Measurements from ENCODE around the gene DAPK3.

DAPK3 gene

GRCh38 chr19:3995607-3996006 lies 24.7 kb upstream of the DAPK3 start:
- TF ChIP-seq CTCF (IDR thresholded peaks at IDR 0.05; ENCODE audit: low read depth, low read length): no peak
- DNase-seq (ENCODE audit: low read depth in 2 of 2): no peak
- no peak overlapping the region for H3K4me3 ChIP-seq (replicated peaks in 1 of 2; ENCODE audit: low read depth in 2 of 2, low read length in 2 of 2)

- TF ChIP-seq CTCF (IDR thresholded peaks at IDR 0.05; ENCODE audit: low read depth, low read length): no peak
- H3K4me3 ChIP-seq (replicated peaks in 1 of 2; ENCODE audit: low read depth in 2 of 2, low read length in 2 of 2): no peak overlapping the region
- no peak for DNase-seq (ENCODE audit: low read depth in 2 of 2)
Observed at GRCh38 chr19:3990815-3991117, 19.9 kb upstream of the DAPK3 start.

- peak; percentile 87 to 88 for DNase-seq (ENCODE audit: low read depth in 2 of 2)
- peak; percentile 92 for TF ChIP-seq CTCF (IDR thresholded peaks at IDR 0.05; ENCODE audit: low read depth, low read length)
- no peak overlapping the region for H3K4me3 ChIP-seq (replicated peaks in 1 of 2; ENCODE audit: low read depth in 2 of 2, low read length in 2 of 2)
Observed at GRCh38 chr19:3987619-3988371, 16.9 kb upstream of the DAPK3 start.

GRCh38 chr19:3986260-3987041 lies 15.6 kb upstream of the DAPK3 start:
- peak overlapping the region; percentile 68 to 95 for H3K4me3 ChIP-seq (replicated peaks in 1 of 2; ENCODE audit: low read depth in 2 of 2, low read length in 2 of 2)
- peak; percentile 88 for DNase-seq (ENCODE audit: low read depth in 2 of 2)
- peak; percentile 46 for TF ChIP-seq CTCF (IDR thresholded peaks at IDR 0.05; ENCODE audit: low read depth, low read length)

- TF ChIP-seq CTCF (IDR thresholded peaks at IDR 0.05; ENCODE audit: low read depth, low read length): no peak
Observed at GRCh38 chr19:3985643-3986259, 14.9 kb upstream of the DAPK3 start.

GRCh38 chr19:3984908-3985642 lies 14.2 kb upstream of the DAPK3 start, which contains the start of gene EEF2:
TSS of gene EEF2 (minus strand) at chr19:3985463. CDS start at chr19:3985380, 83 bp downstream.
- no peak for TF ChIP-seq CTCF (IDR thresholded peaks at IDR 0.05; ENCODE audit: low read depth, low read length)
- peak; percentile 91 to 95 for DNase-seq (ENCODE audit: low read depth in 2 of 2)
- peak within 1 kb of the TSS; percentile 68 to 95 for H3K4me3 ChIP-seq (replicated peaks in 1 of 2; ENCODE audit: low read depth in 2 of 2, low read length in 2 of 2)

More at GRCh38 chr19:3985643-3986259, 14.9 kb upstream of the DAPK3 start:
- no peak for DNase-seq (ENCODE audit: low read depth in 2 of 2)
- H3K4me3 ChIP-seq (replicated peaks in 1 of 2; ENCODE audit: low read depth in 2 of 2, low read length in 2 of 2): peak overlapping the region; percentile 68 to 95
